Subcutaneous abdominal adipose tissue (tissue), 5 donors: ENCODE data around the gene ANTXR2.

Experiments used
- H3K27ac ChIP-seq: one replicate; pipeline ENCODE4 v1.7.0; 2013; ENCODE audit warnings: low read depth, mild to moderate bottlenecking, inconsistent platforms, low read length, moderate library complexity
- H3K27me3 ChIP-seq, 5 donors: one replicate each; pipeline ENCODE4 v1.7.0; 2013; ENCODE audit warnings: low read length in 5 of 5, inconsistent platforms in 1 of 5; ENCODE audit not compliant: control insufficient read depth in 5 of 5, insufficient read depth in 4 of 5
- H3K36me3 ChIP-seq, 5 donors: one replicate each; pipeline ENCODE4 v1.7.0; 2013; ENCODE audit warnings: low read length in 5 of 5; ENCODE audit not compliant: control insufficient read depth in 5 of 5, insufficient read depth in 5 of 5
- H3K4me1 ChIP-seq, 5 donors: one replicate each; pipeline ENCODE4 v1.7.0; 2013; ENCODE audit warnings: low read length in 5 of 5, mild to moderate bottlenecking in 3 of 5, moderate library complexity in 1 of 5; ENCODE audit not compliant: control insufficient read depth in 5 of 5, insufficient read depth in 5 of 5
- H3K4me3 ChIP-seq, 5 donors: one replicate each; pipeline ENCODE4 v1.7.0; 2013; ENCODE audit warnings: low read length in 5 of 5, low read depth in 1 of 5
- H3K9ac ChIP-seq, 5 donors: one replicate each; pipeline ENCODE4 v1.7.0; 2013; ENCODE audit warnings: low read length in 5 of 5, mild to moderate bottlenecking in 4 of 5, moderate library complexity in 3 of 5
- H3K9me3 ChIP-seq, 5 donors: one replicate each; pipeline ENCODE4 v1.7.0; 2013; ENCODE audit warnings: low read length in 5 of 5; ENCODE audit not compliant: control insufficient read depth in 5 of 5
- donor health status: healthy.
- donor health status: healthy.
- donor health status: healthy.
- donor health status: healthy.
- donor health status: healthy.

Gene ANTXR2

GRCh38 chr4:80071604-80072227 is 1.3 kb downstream of the ANTXR2 start:
- no peaks in the 10 kb centered on the region for H3K9me3 ChIP-seq
- peak overlapping the region; percentile 78 to 93 (median 89) for H3K9ac ChIP-seq
- peak overlapping the region; percentile 95 for H3K27ac ChIP-seq

GRCh38 chr4:80070880-80071603 is 2.0 kb downstream of the ANTXR2 start:
- Histone ChIP-seq H3K27ac (peak overlapping the region; percentile 95), H3K4me3 (peak overlapping the region; percentile 75 to 99 (median 94)), H3K27me3 (no peaks in the 10 kb centered on the region), H3K9me3 (no peaks in the 10 kb centered on the region), H3K36me3 (peaks cover 6 to 13% (median 11%) of the 10 kb centered on the region in 5 donors), H3K4me1 (peaks cover 0 to 43% (median 32%) of the 10 kb centered on the region in 5 donors), H3K9ac (peak overlapping the region; percentile 78 to 93 (median 89))

More at GRCh38 chr4:80071604-80072227, 1.3 kb downstream of the ANTXR2 start:
- Histone ChIP-seq H3K4me1 (peaks cover 0 to 43% (median 32%) of the 10 kb centered on the region in 5 donors), H3K4me3 (peak overlapping the region; percentile 75 to 99 (median 94)), H3K27me3 (no peaks in the 10 kb centered on the region), H3K36me3 (peaks cover 5 to 11% (median 6%) of the 10 kb centered on the region in 5 donors)

GRCh38 chr4:80069837-80070731 is 2.9 kb downstream of the ANTXR2 start:
- H3K36me3 ChIP-seq = peaks cover 6 to 13% (median 11%) of the 10 kb centered on the region in 5 donors
- H3K4me1 ChIP-seq = peaks cover 0 to 49% (median 40%) of the 10 kb centered on the region in 5 donors
- H3K27me3 ChIP-seq = no peaks in the 10 kb centered on the region
- H3K27ac ChIP-seq = peak overlapping the region; percentile 95
- H3K9ac ChIP-seq = peak overlapping the region in 2 of 5 donors; percentile 26 to 70
- H3K4me3 ChIP-seq = peak overlapping the region; percentile 3 to 99 (median 94)
- no peaks in the 10 kb centered on the region for H3K9me3 ChIP-seq

DNA sequence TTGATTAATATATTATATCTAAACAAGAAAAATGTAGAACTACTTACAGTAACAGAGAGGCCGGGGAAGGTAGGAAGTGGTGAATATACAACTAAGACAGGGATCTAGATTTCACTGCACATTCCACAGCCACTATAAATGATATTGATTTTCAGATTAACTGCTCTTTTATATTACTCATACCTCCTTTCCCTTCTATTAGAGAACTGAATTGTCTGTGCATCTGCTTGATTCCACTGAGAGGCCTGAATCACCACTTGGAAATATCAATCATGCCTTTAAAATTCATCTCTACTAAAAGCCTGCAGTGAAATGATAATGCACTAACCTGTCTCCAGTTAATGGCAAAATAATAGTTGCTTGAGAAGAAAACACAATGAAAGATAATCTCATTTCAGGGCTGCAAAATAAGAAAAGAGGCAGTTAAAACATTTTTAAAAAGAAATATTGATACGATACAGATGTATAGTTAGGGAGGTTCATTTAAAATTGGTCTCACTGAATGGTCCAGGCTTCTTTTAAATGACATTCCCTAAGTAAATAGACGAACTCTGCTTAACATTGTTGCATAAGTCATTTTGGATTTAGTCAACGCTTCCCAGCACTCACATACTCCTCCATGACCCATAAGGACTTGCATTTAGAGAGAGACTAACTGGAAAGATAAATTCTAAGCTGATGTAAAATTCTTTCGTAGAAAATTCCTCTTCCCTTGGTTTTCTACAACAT is 3.8 kb downstream of the ANTXR2 start:
- Histone ChIP-seq H3K9ac (peak overlapping the region in 2 of 5 donors; percentile 5 to 70), H3K4me1 (peaks cover 0 to 55% (median 44%) of the 10 kb centered on the region in 5 donors), H3K4me3 (peak overlapping the region in 1 of 5 donors; percentile 3), H3K9me3 (no peaks in the 10 kb centered on the region), H3K36me3 (peaks cover 6 to 18% (median 16%) of the 10 kb centered on the region in 5 donors), H3K27me3 (no peaks in the 10 kb centered on the region), H3K27ac (peak overlapping the region; percentile 95)

GRCh38 chr4:80065601-80066000 is 7.4 kb downstream of the ANTXR2 start:
- Histone ChIP-seq H3K4me3 (no peak overlapping the region), H3K36me3 (peaks cover 9 to 31% (median 27%) of the 10 kb centered on the region in 5 donors), H3K4me1 (peaks cover 0 to 34% (median 11%) of the 10 kb centered on the region in 5 donors), H3K9me3 (no peaks in the 10 kb centered on the region), H3K27me3 (no peaks in the 10 kb centered on the region), H3K27ac (peak overlapping the region; percentile 32), H3K9ac (no peak overlapping the region)

- Histone ChIP-seq H3K9me3 (no peaks in the 10 kb centered on the region), H3K36me3 (peaks cover 8 to 41% (median 27%) of the 10 kb centered on the region in 5 donors), H3K4me3 (no peak overlapping the region), H3K27ac (no peak overlapping the region), H3K9ac (no peak overlapping the region), H3K27me3 (no peaks in the 10 kb centered on the region), H3K4me1 (peaks cover 3 to 34% (median 17%) of the 10 kb centered on the region in 5 donors)
These were observed 10.5 kb downstream of the ANTXR2 start for GRCh38 chr4:80062527-80062926.

DNA sequence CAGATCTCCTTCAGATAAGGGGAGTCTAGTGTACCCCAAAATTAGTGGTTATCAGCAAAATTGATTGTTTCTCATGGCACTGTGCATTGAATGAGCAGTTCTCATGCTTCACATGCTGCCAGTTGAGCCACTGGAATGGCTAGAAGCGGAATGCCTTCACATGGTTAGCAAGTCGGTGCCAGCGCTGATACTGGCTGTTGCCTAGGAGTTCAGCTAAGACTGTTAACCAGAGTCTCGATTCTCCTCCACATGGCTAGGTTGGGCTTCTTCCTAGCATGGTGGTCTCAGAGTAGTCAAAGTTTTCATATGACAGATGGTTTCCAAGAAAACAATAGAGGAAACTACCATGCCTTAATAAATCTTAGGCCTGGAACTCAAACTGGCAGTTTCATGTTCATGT is 12.2 kb downstream of the ANTXR2 start:
- Histone ChIP-seq H3K27me3 (no peaks in the 10 kb centered on the region), H3K4me1 (peaks cover 3 to 31% (median 17%) of the 10 kb centered on the region in 5 donors), H3K4me3 (no peak overlapping the region), H3K9ac (no peak overlapping the region), H3K27ac (no peak overlapping the region), H3K36me3 (peaks cover 4 to 36% (median 23%) of the 10 kb centered on the region in 5 donors), H3K9me3 (no peaks in the 10 kb centered on the region)

DNA sequence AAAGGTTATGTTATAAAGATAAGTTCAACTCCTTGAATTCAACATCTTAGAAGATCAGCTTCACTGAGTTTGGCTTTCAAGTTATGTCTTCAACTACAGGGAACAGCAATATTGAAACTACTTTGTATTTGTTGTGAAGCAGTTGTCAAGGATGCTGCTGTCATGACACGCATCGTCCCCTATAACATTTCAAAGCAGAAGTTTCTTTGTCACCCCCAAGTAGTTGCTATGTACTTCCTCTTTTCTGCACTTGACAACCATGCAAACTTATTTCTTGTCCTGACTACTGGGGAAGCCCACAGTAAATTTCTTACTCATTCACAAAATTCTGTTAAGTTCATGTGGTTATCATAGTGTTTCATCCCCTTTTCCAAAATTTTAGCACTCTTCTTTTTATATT is 14.3 kb downstream of the ANTXR2 start:
- Histone ChIP-seq H3K4me3 (no peak overlapping the region), H3K36me3 (peaks cover 8 to 41% (median 31%) of the 10 kb centered on the region in 5 donors), H3K27me3 (no peaks in the 10 kb centered on the region), H3K27ac (peak overlapping the region; percentile 1), H3K4me1 (peaks cover 3 to 18% (median 8%) of the 10 kb centered on the region in 5 donors), H3K9ac (no peak overlapping the region), H3K9me3 (no peaks in the 10 kb centered on the region)

DNA sequence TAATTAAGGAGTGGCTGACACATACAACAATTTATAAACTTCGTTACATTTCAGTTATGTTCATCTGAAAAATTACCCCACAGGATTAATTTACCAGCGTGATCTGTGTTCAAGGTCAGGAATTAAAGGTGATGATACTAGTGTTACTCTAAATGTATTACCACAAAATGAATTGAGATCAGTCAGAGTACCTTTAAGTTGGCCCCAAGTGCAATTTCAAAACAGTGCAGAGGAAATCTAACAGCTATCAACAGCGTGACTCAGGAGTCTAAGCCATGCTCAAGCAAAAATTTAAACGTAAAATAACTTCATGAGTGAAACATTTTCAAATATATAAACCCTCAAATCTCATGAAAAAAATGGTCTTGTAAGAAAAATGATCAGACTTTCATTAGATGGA is 18.7 kb downstream of the ANTXR2 start:
- H3K9me3 ChIP-seq = no peaks in the 10 kb centered on the region
- H3K9ac ChIP-seq = no peak overlapping the region
- peaks cover 3 to 23% (median 13%) of the 10 kb centered on the region in 5 donors for H3K4me1 ChIP-seq
- H3K36me3 ChIP-seq = peaks cover 4 to 33% (median 20%) of the 10 kb centered on the region in 5 donors
- H3K27ac ChIP-seq = no peak overlapping the region
- no peaks in the 10 kb centered on the region for H3K27me3 ChIP-seq
- H3K4me3 ChIP-seq = no peak overlapping the region
